ENCODE measurements around the gene UBTF. TPM values are rescaled to one million over a fixed set of nuclear protein-coding genes. Genes with fewer than 3 reads are reported as not detected.

Gene UBTF
- total and polyA plus RNA-seq, 2 donors = 70.1 to 91.6 TPM

- Histone ChIP-seq H3K9me3 (ENCODE audit: control insufficient read depth in 2 of 2, insufficient read depth in 1 of 2, low read length in 1 of 2) (no peaks in the 10 kb centered on the region), H3K4me3 (ENCODE audit: low read length in 2 of 2) (no peak overlapping the region), H3K36me3 (ENCODE audit: control insufficient read depth in 2 of 2, insufficient read depth in 2 of 2, low read length in 1 of 2) (peaks cover 24 to 25% of the 10 kb centered on the region in 2 donors), H3K27ac (ENCODE audit: low read depth in 1 of 2, low read length in 1 of 2) (peak overlapping the region in 1 of 2 donors; percentile 21), H3K4me1 (ENCODE audit: control insufficient read depth in 2 of 2, insufficient read depth in 2 of 2, low read length in 2 of 2) (peaks cover 9 to 16% of the 10 kb centered on the region in 2 donors), H3K27me3 (ENCODE audit: control insufficient read depth in 2 of 2, insufficient read depth in 1 of 2, low read length in 1 of 2) (no peaks in the 10 kb centered on the region)
- 55% methylated on average over 9 of the region's 9 CpGs for WGBS
- peak in 4 of 9 donors; percentile 18 to 78 (median 53) for DNase-seq (ENCODE audit: low read depth in 6 of 9, low spot score in 9 of 9)
Observed at GRCh38 chr17:44203731-44204440, 15.6 kb downstream of the UBTF start.

GRCh38 chr17:44202756-44203155, 16.7 kb downstream of the UBTF start:
- no peak overlapping the region for H3K4me3 ChIP-seq (ENCODE audit: low read length in 2 of 2)
- no peaks in the 10 kb centered on the region for H3K27me3 ChIP-seq (ENCODE audit: control insufficient read depth in 2 of 2, insufficient read depth in 1 of 2, low read length in 1 of 2)
- WGBS = 95% methylated on average over 4 of the region's 4 CpGs
- peaks cover 15 to 24% of the 10 kb centered on the region in 2 donors for H3K4me1 ChIP-seq (ENCODE audit: control insufficient read depth in 2 of 2, insufficient read depth in 2 of 2, low read length in 2 of 2)
- peaks cover 13 to 15% of the 10 kb centered on the region in 2 donors for H3K36me3 ChIP-seq (ENCODE audit: control insufficient read depth in 2 of 2, insufficient read depth in 2 of 2, low read length in 1 of 2)
- H3K27ac ChIP-seq (ENCODE audit: low read depth in 1 of 2, low read length in 1 of 2) = no peak overlapping the region
- peaks cover 0 to 3% of the 10 kb centered on the region in 2 donors for H3K9me3 ChIP-seq (ENCODE audit: control insufficient read depth in 2 of 2, insufficient read depth in 1 of 2, low read length in 1 of 2)
- no peak for DNase-seq (ENCODE audit: low read depth in 6 of 9, low spot score in 9 of 9)

GRCh38 chr17:44200478-44201155, 18.9 kb downstream of the UBTF start:
- H3K27ac ChIP-seq (ENCODE audit: low read depth in 1 of 2, low read length in 1 of 2) = peak overlapping the region; percentile 96
- H3K27me3 ChIP-seq (ENCODE audit: control insufficient read depth in 2 of 2, insufficient read depth in 1 of 2, low read length in 1 of 2) = no peaks in the 10 kb centered on the region
- H3K4me3 ChIP-seq (ENCODE audit: low read length in 2 of 2) = peak overlapping the region; percentile 84 to 88
- DNase-seq (ENCODE audit: low read depth in 6 of 9, low spot score in 9 of 9) = no peak
- H3K36me3 ChIP-seq (ENCODE audit: control insufficient read depth in 2 of 2, insufficient read depth in 2 of 2, low read length in 1 of 2) = peaks cover 20% of the 10 kb centered on the region in 2 donors
- H3K4me1 ChIP-seq (ENCODE audit: control insufficient read depth in 2 of 2, insufficient read depth in 2 of 2, low read length in 2 of 2) = peaks cover 22 to 33% of the 10 kb centered on the region in 2 donors
- 7% methylated on average over 36 of the region's 36 CpGs for WGBS
- peaks cover 0 to 4% of the 10 kb centered on the region in 2 donors for H3K9me3 ChIP-seq (ENCODE audit: control insufficient read depth in 2 of 2, insufficient read depth in 1 of 2, low read length in 1 of 2)

- Histone ChIP-seq H3K36me3 (ENCODE audit: control insufficient read depth in 2 of 2, insufficient read depth in 2 of 2, low read length in 1 of 2) (peaks cover 28% of the 10 kb centered on the region in 2 donors), H3K4me3 (ENCODE audit: low read length in 2 of 2) (peak within 1 kb of the TSS; percentile 84 to 88), H3K27ac (ENCODE audit: low read depth in 1 of 2, low read length in 1 of 2) (peak within 1 kb of the TSS; percentile 96), H3K9me3 (ENCODE audit: control insufficient read depth in 2 of 2, insufficient read depth in 1 of 2, low read length in 1 of 2) (peaks cover 0 to 4% of the 10 kb centered on the region in 2 donors), H3K4me1 (ENCODE audit: control insufficient read depth in 2 of 2, insufficient read depth in 2 of 2, low read length in 2 of 2) (peaks cover 22 to 33% of the 10 kb centered on the region in 2 donors), H3K27me3 (ENCODE audit: control insufficient read depth in 2 of 2, insufficient read depth in 1 of 2, low read length in 1 of 2) (no peaks in the 10 kb centered on the region)
- WGBS = under 1% methylated on average over 119 of the region's 126 CpGs
- peak; percentile 89 to 99 (median 98) for DNase-seq (ENCODE audit: low read depth in 6 of 9, low spot score in 9 of 9)
Observed at GRCh38 chr17:44199553-44200477, 19.7 kb downstream of the UBTF start, which contains the start of gene ATXN7L3. ATXN7L3 (minus strand) TSS chr17:44199884; CDS start chr17:44198070, 1,814 bp downstream.

GRCh38 chr17:44198721-44199552, 20.5 kb downstream of the UBTF start:
- H3K4me1 ChIP-seq (ENCODE audit: control insufficient read depth in 2 of 2, insufficient read depth in 2 of 2, low read length in 2 of 2) = peaks cover 20 to 31% of the 10 kb centered on the region in 2 donors
- H3K4me3 ChIP-seq (ENCODE audit: low read length in 2 of 2) = peak overlapping the region; percentile 77 to 84
- DNase-seq (ENCODE audit: low read depth in 6 of 9, low spot score in 9 of 9) = peak in 4 of 9 donors; percentile 45 to 72 (median 60)
- no peaks in the 10 kb centered on the region for H3K27me3 ChIP-seq (ENCODE audit: control insufficient read depth in 2 of 2, insufficient read depth in 1 of 2, low read length in 1 of 2)
- peaks cover 0 to 4% of the 10 kb centered on the region in 2 donors for H3K9me3 ChIP-seq (ENCODE audit: control insufficient read depth in 2 of 2, insufficient read depth in 1 of 2, low read length in 1 of 2)
- under 1% methylated on average over 66 of the region's 68 CpGs for WGBS
- peak overlapping the region; percentile 90 to 96 for H3K27ac ChIP-seq (ENCODE audit: low read depth in 1 of 2, low read length in 1 of 2)
- H3K36me3 ChIP-seq (ENCODE audit: control insufficient read depth in 2 of 2, insufficient read depth in 2 of 2, low read length in 1 of 2) = peaks cover 37% of the 10 kb centered on the region in 2 donors

- no peaks in the 10 kb centered on the region for H3K27me3 ChIP-seq (ENCODE audit: control insufficient read depth in 2 of 2, insufficient read depth in 1 of 2, low read length in 1 of 2)
- DNase-seq (ENCODE audit: low read depth in 6 of 9, low spot score in 9 of 9) = peak in 5 of 9 donors; percentile 37 to 86 (median 63)
- peak overlapping the region; percentile 77 to 84 for H3K4me3 ChIP-seq (ENCODE audit: low read length in 2 of 2)
- H3K36me3 ChIP-seq (ENCODE audit: control insufficient read depth in 2 of 2, insufficient read depth in 2 of 2, low read length in 1 of 2) = peaks cover 43 to 45% of the 10 kb centered on the region in 2 donors
- H3K9me3 ChIP-seq (ENCODE audit: control insufficient read depth in 2 of 2, insufficient read depth in 1 of 2, low read length in 1 of 2) = peaks cover 0 to 4% of the 10 kb centered on the region in 2 donors
- peak overlapping the region; percentile 90 to 95 for H3K27ac ChIP-seq (ENCODE audit: low read depth in 1 of 2, low read length in 1 of 2)
- 67% methylated on average over 11 of the region's 11 CpGs for WGBS
- peaks cover 14 to 27% of the 10 kb centered on the region in 2 donors for H3K4me1 ChIP-seq (ENCODE audit: control insufficient read depth in 2 of 2, insufficient read depth in 2 of 2, low read length in 2 of 2)
Observed at GRCh38 chr17:44197980-44198720, 21.3 kb downstream of the UBTF start.

GRCh38 chr17:44197107-44197506, 22.4 kb downstream of the UBTF start:
- Histone ChIP-seq H3K4me3 (ENCODE audit: low read length in 2 of 2) (no peak overlapping the region), H3K36me3 (ENCODE audit: control insufficient read depth in 2 of 2, insufficient read depth in 2 of 2, low read length in 1 of 2) (peaks cover 52 to 55% of the 10 kb centered on the region in 2 donors), H3K9me3 (ENCODE audit: control insufficient read depth in 2 of 2, insufficient read depth in 1 of 2, low read length in 1 of 2) (peaks cover 0 to 4% of the 10 kb centered on the region in 2 donors), H3K27ac (ENCODE audit: low read depth in 1 of 2, low read length in 1 of 2) (no peak overlapping the region), H3K4me1 (ENCODE audit: control insufficient read depth in 2 of 2, insufficient read depth in 2 of 2, low read length in 2 of 2) (peaks cover 14 to 27% of the 10 kb centered on the region in 2 donors), H3K27me3 (ENCODE audit: control insufficient read depth in 2 of 2, insufficient read depth in 1 of 2, low read length in 1 of 2) (no peaks in the 10 kb centered on the region)
- no peak for DNase-seq (ENCODE audit: low read depth in 6 of 9, low spot score in 9 of 9)
- WGBS = 98% methylated on average over 15 of the region's 15 CpGs
